ENCODE data around the gene CES1. TPM values are rescaled to one million over a fixed set of nuclear protein-coding genes. Genes with fewer than 3 reads are reported as not detected.

Gene CES1
- total RNA-seq, 2 experiments from 2014 or later = not detected

Other genes starting within 250 kb of the CES1 start
- not detected in 2 replicates for gene SLC6A2, start 177.1 kb downstream of the CES1 start, total RNA-seq (2014; rRNA removed; shearing (Covaris generic))
- not detected in 2 replicates for gene SLC6A2, start 177.1 kb downstream of the CES1 start, total RNA-seq (2022)
- gene CES5A, start 42.3 kb upstream of the CES1 start, total RNA-seq (2014; rRNA removed; shearing (Covaris generic)) = not detected in 2 replicates
- not detected in 2 replicates for gene CES5A, start 42.3 kb upstream of the CES1 start, total RNA-seq (2022)

Data from OCI-LY7 (cell line).